Stimulated activated CD8-positive, alpha-beta memory T cell treated with anti-CD3 and anti-CD28 coated beads, Interleukin-7, amount 100 ng/mL, for 1 hour (primary cell): ENCODE data around the gene ATP4B.

ENCODE experiments used
- DNase-seq, 2 donors: peaks; one replicate each; pipeline ENCODE4 v3.0.0-alpha.2; 2020; ENCODE audit warnings: low read depth in 2 of 2

ATP4B gene

GRCh38 chr13:113657851-113658741 is at the start of gene ATP4B:
Gene ATP4B (minus strand): TSS chr13:113658198. CDS start chr13:113658144, 54 bp downstream.
- no peak for DNase-seq

- DNase-seq = no peak
Observed at GRCh38 chr13:113672002-113672651, 14.1 kb upstream of the ATP4B start.

- no peak for DNase-seq
Observed at GRCh38 chr13:113671066-113672001, 13.3 kb upstream of the ATP4B start.

DNA sequence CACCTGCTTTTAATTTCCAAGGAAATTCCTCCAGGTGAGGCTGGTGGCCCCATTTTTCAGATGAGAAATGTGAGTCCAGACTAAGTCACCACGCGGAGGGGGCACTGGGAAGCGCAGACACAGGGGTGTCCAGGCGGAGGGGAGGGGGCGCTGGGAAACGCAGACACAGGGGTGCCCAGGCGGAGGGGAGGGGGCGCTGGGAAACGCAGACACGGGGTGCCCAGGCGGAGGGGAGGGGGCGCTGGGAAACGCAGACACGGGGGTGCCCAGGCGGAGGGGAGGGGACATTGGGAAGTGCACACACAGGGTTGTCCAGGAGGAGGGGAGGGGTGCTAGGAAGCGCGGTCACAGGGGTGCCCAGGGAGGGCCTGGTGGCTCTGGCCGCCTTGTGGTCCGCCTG is 12.5 kb upstream of the ATP4B start:
- no peak for DNase-seq

DNA sequence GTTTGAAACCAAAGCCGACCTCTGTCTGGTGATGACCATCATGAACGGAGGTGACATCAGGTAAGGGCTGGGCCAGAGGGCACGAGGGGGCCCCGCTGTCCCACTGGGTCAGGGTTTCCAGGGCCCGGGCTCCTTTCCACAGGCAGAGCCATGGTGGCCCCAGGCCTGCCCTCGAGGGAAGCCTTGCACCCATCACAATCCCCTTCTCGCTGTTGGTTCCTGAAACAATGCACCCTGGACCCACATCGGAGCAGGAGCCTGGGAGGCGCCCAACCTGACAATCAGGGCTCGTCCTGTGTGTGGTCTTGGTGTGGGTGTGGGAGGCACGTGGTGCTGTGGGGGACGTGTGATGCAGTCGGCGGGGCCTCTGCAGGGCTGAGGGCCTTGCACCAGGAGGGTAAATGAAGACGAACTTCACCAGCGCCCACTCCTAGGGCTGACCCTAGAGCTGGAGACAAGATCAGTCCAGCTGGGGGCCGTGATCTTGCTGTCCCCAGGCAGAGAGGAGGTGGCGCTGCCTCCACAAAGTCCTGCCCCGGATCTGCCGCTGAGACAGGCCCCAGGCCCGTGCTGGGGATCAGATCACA is 11.8 kb upstream of the ATP4B start:
- DNase-seq = no peak

DNA sequence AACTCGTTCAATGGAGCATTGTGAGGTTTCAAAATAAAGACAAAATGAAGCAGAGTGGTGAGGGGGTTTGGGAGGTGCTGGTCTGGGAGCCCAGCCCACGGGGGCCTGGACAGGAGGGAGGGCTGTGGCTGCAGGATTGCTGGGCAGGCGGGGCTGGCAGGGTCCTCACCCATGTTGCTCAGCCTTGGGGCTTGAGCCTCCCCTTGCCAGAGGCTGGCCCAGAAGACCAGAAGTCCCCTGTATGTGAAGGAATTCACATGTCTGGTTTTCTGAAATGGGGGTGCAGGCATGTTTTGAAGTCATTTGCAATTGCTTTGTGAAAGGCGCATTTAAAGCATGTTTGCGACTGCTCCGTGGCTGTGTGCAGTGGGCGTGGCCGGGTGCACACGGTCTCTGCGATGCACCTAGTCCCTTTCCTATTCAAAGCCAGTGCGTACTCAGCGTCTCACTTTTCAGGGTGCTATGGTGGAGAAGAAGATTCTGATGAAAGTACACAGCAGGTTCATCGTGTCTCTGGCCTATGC is 11.3 kb upstream of the ATP4B start:
- no peak for DNase-seq

GRCh38 chr13:113668491-113668971 is 10.5 kb upstream of the ATP4B start:
- DNase-seq = no peak

DNA sequence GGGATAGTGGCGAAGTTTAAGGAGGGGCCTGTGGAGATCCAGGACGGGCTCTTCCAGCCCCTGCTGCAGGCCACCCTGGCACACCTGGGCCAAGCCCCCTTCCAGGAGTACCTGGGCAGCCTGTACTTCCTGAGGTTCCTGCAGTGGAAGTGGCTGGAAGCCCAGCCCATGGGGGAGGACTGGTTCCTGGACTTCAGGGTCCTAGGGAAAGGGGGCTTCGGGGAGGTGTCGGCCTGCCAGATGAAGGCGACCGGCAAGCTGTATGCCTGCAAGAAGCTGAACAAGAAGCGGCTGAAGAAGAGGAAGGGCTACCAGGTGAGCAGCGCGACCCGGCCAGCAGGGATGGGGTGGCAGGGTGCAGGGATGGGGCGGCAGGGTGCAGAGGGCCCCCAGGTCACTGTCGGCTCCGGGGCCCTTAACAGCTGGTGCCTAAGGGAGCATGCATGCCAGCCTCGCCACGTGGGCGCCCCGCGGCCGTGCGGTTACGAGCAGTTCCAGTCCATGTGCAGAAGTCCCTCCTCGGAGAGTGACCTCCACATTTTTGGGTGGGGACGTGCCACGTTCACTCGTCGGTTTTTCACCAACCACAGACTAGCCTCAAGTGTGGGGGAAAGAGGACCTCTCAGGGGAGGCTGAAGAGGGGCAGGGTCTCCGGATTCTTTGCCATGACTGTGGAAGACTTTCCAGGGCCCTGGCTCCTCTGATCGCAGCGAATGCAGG is 9.9 kb upstream of the ATP4B start:
- DNase-seq = no peak

GRCh38 chr13:113666951-113667701 is 9.1 kb upstream of the ATP4B start, which contains the start of gene GRK1:
Gene GRK1 (plus strand): TSS chr13:113667219. CDS start chr13:113667387, 168 bp downstream.
- no peak for DNase-seq

- no peak for DNase-seq
Observed at GRCh38 chr13:113666329-113666670, 8.3 kb upstream of the ATP4B start.

GRCh38 chr13:113665597-113666328 is 7.8 kb upstream of the ATP4B start:
- DNase-seq = no peak

DNA sequence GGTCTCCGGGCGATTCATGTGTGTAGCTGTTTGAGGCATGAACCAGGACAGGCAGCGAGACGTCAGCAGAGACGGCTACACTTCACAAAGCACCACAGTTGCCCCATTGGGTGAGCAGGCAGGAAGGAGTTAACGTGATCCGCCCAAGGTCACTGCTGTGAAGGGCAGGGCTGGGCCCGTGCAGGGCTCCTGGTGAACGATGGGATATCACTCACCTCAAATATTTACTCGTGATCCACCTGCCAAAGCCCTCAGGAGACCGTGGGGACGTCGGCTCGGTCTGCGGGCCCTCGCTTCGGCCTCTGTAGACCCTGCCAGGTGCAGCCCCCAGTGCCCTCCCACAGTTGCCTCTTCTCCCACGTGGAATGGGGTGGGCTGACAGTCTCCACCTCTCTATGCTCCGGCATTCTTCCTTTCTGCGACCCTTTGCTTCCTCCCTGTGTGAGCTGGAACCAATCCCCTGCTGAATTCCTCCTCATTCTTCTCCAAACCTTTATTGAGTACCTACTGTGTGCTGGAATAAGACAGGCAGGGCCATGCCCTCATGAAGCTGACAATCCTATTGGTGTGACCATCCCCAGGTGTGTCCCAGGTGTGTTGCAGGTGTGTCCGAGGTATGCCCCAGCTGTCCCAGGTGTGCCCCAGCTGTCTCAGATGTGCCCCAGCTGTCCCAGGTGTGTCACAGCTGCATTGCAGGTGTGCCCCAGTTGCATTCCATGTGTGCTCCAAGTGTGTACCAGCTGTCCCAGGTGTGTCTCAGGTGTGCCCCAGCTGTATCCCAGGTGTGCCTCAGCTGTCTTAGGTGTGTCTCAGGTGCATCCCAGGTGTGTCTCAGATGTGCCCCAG is 7.0 kb upstream of the ATP4B start:
- DNase-seq = no peak

- DNase-seq = no peak
Observed at GRCh38 chr13:113663934-113664333, 5.9 kb upstream of the ATP4B start.

GRCh38 chr13:113661509-113661908 is 3.5 kb upstream of the ATP4B start:
- no peak for DNase-seq

- no peak for DNase-seq
Observed at GRCh38 chr13:113660066-113660465, 2.1 kb upstream of the ATP4B start.

DNA sequence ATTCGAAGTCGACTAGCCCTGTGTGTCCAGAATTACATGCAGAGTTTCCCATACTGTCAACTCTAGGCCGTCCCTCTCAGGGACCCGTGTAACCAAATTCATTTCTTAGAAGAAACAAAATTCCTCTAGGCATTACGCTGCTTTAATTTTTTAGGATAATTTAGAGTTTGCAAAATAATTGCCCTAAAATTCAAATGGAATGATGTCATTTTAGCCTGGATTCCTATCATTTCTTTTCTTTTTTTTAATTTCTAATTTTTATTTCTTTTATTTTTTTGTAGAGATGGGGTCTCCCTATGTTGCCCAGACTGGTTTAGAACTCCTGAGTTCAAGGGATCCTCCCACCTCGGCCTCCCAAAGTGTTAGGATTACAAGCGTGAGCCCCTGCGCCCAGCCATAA is 1.3 kb upstream of the ATP4B start:
- no peak for DNase-seq

DNA sequence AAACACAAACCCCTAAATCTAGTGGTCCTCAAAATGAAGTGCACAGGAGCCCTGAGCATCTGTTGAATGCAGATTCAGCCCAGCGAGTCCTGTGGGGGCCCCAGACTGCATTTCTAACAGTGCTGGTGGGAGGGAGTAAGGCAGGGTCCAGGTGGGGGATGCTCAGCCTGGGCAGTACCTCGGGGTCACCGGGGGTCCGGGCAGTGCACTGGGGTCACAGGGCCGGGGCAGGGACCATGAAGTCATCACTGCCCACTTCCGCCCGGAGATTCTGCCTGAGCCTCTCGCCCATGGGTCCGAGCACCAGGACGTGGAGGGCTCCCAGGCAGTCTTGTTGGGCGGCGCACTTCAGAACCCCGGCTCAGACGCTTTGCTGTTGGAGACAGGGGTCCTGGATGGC is 838 bp upstream of the ATP4B start:
- DNase-seq = no peak
